Panc1 (cell line): ENCODE data around the gene SREK1.

ENCODE experiments used
- POLR2AphosphoS5 ChIP-seq: IDR thresholded peaks from 2 replicates; pipeline ENCODE4 v1.6.1; 2012; ENCODE audit warnings: mild to moderate bottlenecking, low read depth, low read length, moderate library complexity
- TCF7L2 ChIP-seq: IDR thresholded peaks from 2 replicates; pipeline ENCODE4 v1.6.1; 2011; ENCODE audit warnings: mild to moderate bottlenecking, low read depth, low read length, inconsistent platforms
- TF ChIP-seq, protein P1 (sequence below): fragments of 450-650 bp; IDR thresholded peaks from 2 replicates; pipeline ENCODE4 v1.5.1; 2017; ENCODE audit warnings: mild to moderate bottlenecking
- TF ChIP-seq, protein P2 (sequence below), 2 experiments: IDR thresholded peaks; 2 replicates each; pipeline ENCODE4 v1.6.1; 2011 to 2012; ENCODE audit warnings: low read depth in 2 of 2, control low read depth in 1 of 2, low read length in 1 of 2, mild to moderate bottlenecking in 1 of 2, moderate library complexity in 1 of 2; ENCODE audit not compliant: insufficient read depth in 1 of 2

DNA sequence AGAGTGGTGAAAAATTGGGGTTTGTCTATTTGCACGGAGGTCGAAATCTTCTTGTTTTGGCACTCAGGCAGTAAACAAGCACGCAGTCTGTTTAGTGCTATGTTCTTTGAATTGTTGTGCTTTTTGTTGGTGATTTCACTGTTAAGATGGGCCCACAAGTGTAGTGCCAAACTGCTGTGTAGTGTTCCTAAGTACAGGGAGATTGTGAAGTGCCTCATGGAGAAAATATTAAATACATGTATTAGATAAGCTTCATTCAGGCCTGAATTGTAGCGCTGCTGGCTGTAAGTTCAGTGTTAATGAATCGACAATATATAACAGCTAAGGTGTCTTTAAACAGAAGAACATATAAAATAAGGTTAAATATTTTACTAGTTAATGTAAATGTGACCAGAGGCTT lies 17.3 kb downstream of the SREK1 start:
- no peak for TF ChIP-seq TCF7L2
- TF ChIP-seq, protein P1, sequence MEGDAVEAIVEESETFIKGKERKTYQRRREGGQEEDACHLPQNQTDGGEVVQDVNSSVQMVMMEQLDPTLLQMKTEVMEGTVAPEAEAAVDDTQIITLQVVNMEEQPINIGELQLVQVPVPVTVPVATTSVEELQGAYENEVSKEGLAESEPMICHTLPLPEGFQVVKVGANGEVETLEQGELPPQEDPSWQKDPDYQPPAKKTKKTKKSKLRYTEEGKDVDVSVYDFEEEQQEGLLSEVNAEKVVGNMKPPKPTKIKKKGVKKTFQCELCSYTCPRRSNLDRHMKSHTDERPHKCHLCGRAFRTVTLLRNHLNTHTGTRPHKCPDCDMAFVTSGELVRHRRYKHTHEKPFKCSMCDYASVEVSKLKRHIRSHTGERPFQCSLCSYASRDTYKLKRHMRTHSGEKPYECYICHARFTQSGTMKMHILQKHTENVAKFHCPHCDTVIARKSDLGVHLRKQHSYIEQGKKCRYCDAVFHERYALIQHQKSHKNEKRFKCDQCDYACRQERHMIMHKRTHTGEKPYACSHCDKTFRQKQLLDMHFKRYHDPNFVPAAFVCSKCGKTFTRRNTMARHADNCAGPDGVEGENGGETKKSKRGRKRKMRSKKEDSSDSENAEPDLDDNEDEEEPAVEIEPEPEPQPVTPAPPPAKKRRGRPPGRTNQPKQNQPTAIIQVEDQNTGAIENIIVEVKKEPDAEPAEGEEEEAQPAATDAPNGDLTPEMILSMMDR, result no peak
- TF ChIP-seq, protein P2, sequence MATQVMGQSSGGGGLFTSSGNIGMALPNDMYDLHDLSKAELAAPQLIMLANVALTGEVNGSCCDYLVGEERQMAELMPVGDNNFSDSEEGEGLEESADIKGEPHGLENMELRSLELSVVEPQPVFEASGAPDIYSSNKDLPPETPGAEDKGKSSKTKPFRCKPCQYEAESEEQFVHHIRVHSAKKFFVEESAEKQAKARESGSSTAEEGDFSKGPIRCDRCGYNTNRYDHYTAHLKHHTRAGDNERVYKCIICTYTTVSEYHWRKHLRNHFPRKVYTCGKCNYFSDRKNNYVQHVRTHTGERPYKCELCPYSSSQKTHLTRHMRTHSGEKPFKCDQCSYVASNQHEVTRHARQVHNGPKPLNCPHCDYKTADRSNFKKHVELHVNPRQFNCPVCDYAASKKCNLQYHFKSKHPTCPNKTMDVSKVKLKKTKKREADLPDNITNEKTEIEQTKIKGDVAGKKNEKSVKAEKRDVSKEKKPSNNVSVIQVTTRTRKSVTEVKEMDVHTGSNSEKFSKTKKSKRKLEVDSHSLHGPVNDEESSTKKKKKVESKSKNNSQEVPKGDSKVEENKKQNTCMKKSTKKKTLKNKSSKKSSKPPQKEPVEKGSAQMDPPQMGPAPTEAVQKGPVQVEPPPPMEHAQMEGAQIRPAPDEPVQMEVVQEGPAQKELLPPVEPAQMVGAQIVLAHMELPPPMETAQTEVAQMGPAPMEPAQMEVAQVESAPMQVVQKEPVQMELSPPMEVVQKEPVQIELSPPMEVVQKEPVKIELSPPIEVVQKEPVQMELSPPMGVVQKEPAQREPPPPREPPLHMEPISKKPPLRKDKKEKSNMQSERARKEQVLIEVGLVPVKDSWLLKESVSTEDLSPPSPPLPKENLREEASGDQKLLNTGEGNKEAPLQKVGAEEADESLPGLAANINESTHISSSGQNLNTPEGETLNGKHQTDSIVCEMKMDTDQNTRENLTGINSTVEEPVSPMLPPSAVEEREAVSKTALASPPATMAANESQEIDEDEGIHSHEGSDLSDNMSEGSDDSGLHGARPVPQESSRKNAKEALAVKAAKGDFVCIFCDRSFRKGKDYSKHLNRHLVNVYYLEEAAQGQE (IDR thresholded peaks at IDR 0.05; ENCODE audit: insufficient read depth in 1 of 2, low read depth in 2 of 2, low read length in 1 of 2), result no peak
- no peak for TF ChIP-seq POLR2AphosphoS5
